Right lobe of liver (tissue), 4 donors: ENCODE results near the gene ABHD16B.

Experiments
- CTCF ChIP-seq, 4 donors: fragments of 200-600 bp in 3 of 4; fragments of 450-650 bp in 1 of 4; IDR thresholded peaks; one replicate each; pipeline versions ENCODE4 v1.5.1 to v1.8.0; 2016 to 2022; ENCODE audit warnings: antibody characterized with exemption in 4 of 4, mild to moderate bottlenecking in 2 of 4
- POLR2A ChIP-seq: fragments of 450-650 bp; IDR thresholded peaks from one replicate; pipeline ENCODE4 v1.6.1; 2017; ENCODE audit warnings: antibody characterized with exemption, mild to moderate bottlenecking
- donor health status: DM: no; HTN: no; CAD: no.
- donor health status: DM: no; HTN: no; CAD: no.
- donor health status: DM: no; HTN: yes; CAD: no.

- TF ChIP-seq CTCF (IDR thresholded peaks at IDR 0.05): no peak
- TF ChIP-seq POLR2A: no peak
Observed at GRCh38 chr20:63911176-63911575, 49.9 kb downstream of the ABHD16B start.
